Measurements from ENCODE around the gene PPARG. TPM values are rescaled to one million over a fixed set of nuclear protein-coding genes. Genes with fewer than 3 reads are reported as not detected.

PPARG gene
- total and polyA plus RNA-seq, 2 of the 8 experiments (the other 6 are each of a cell fraction or from before 2014, with no cell fraction given) = 0.06 TPM; not detected in 1

- H3K18ac ChIP-seq (ENCODE audit: extremely low read depth, low read length) = no peak overlapping the region
- H4K91ac ChIP-seq (replicated peaks; ENCODE audit: insufficient read length, low read length) = no peak overlapping the region
- FAIRE-seq (no peak), DNase-seq (ENCODE audit: low read depth in 1 of 2, low spot score in 2 of 2) (no peak)
- H2AFZ ChIP-seq (ENCODE audit: low read length) = no peak overlapping the region
- no peak overlapping the region; the same call in 1 of the 2 replicates for H4K8ac ChIP-seq (ENCODE audit: extremely low read depth, insufficient read depth, low read length)
- H3K4ac ChIP-seq (replicated peaks; ENCODE audit: insufficient read length, low read depth, low read length) = no peak overlapping the region
- H3K56ac ChIP-seq (replicated peaks; ENCODE audit: insufficient read length, low read depth, low read length) = no peak overlapping the region
- TF ChIP-seq SP1 (IDR thresholded peaks at IDR 0.05; ENCODE audit: low read depth, low read length) = no peak
- no peak for TF ChIP-seq BACH1 (IDR thresholded peaks at IDR 0.05; ENCODE audit: low read length)
- TF ChIP-seq POLR2A (IDR thresholded peaks at IDR 0.05; ENCODE audit: control extremely low read depth in 1 of 2, low read depth in 2 of 2, low read length in 2 of 2) = no peak
- no peak for TF ChIP-seq ATF2 (IDR thresholded peaks at IDR 0.05; ENCODE audit: low read length)
- no peak for TF ChIP-seq SIX5 (IDR thresholded peaks at IDR 0.05; ENCODE audit: low read depth, low read length)
- TF ChIP-seq KDM4A (IDR thresholded peaks at IDR 0.05; ENCODE audit: low read depth, low read length, severe bottlenecking) = no peak
- no peak for TF ChIP-seq CTCF (IDR thresholded peaks at IDR 0.05; ENCODE audit: control extremely low read depth in 1 of 3, insufficient read depth in 1 of 3, low read depth in 1 of 3, low read length in 3 of 3)
- TF ChIP-seq BRCA1 (IDR thresholded peaks at IDR 0.05; ENCODE audit: low read depth, low read length) = no peak
- no peak for TF ChIP-seq POU5F1 (IDR thresholded peaks at IDR 0.05; ENCODE audit: low read depth, low read length)
- no peak overlapping the region for H4K5ac ChIP-seq (ENCODE audit: insufficient read length, low read depth, low read length)
- no peak overlapping the region for H2BK120ac ChIP-seq (replicated peaks; ENCODE audit: low read depth, low read length)
- 87% methylated on average over 4 of the region's 4 CpGs; no CpG with 5 or more reads in 1 of the 2 experiments for WGBS, 2 experiments (ENCODE audit: extremely low coverage in 1 of 2, insufficient coverage in 1 of 2, insufficient read length in 1 of 2, insufficient replicate concordance in 2 of 2, low coverage in 1 of 2, low lambda C conversion rate in 2 of 2, missing lambda C conversion rate in 1 of 2)
- ChIA-PET POLR2A (ENCODE audit: partially characterized antibody) (no interaction called here), CTCF (ENCODE audit: partially characterized antibody) (interaction anchor here (0.7 to 0.9 kb wide), 3 partner anchors 11 to 343 kb away, joined by 3 to 4 read pairs (median 3); no protein-coding TSS in a partner anchor)
- no peak overlapping the region for H2BK5ac ChIP-seq (ENCODE audit: low read depth, low read length)
- no peak overlapping the region for H2BK20ac ChIP-seq (ENCODE audit: low read length)
- H3K27me3 ChIP-seq (replicated peaks in 1 of 4; ENCODE audit: control insufficient read depth in 3 of 4, extremely low read depth in 1 of 4, insufficient read depth in 3 of 4, low read length in 3 of 4) = peaks cover 0 to 2% (median 0%) of the 10 kb centered on the region in 4 experiments; a peak in 1 of 7 replicates
- H3K23me2 ChIP-seq (ENCODE audit: low read depth, low read length) = no peaks in the 10 kb centered on the region
- H3K14ac ChIP-seq (ENCODE audit: insufficient read length) = no peak overlapping the region
- no peak overlapping the region for H3K4me2 ChIP-seq (ENCODE audit: insufficient read depth in 1 of 2, low read depth in 2 of 2, low read length in 2 of 2)
- no peaks in the 10 kb centered on the region for H3K79me1 ChIP-seq (ENCODE audit: low read depth, low read length)
- H3K36me3 ChIP-seq (ENCODE audit: control insufficient read depth in 2 of 4, insufficient read depth in 4 of 4, low read length in 3 of 4) = no peaks in the 10 kb centered on the region; a peak in 1 of 8 replicates
- no peaks in the 10 kb centered on the region for H3K79me2 ChIP-seq (ENCODE audit: control insufficient read depth in 1 of 2, insufficient read depth in 2 of 2, low read length in 2 of 2)
- H3K27ac ChIP-seq (ENCODE audit: low read depth, low read length) = no peak overlapping the region
- no peak overlapping the region for H2BK15ac ChIP-seq (ENCODE audit: low read length)
- H3K4me3 ChIP-seq (ENCODE audit: extremely low read depth in 1 of 4, insufficient read depth in 2 of 4, low read depth in 3 of 4, low read length in 4 of 4) = no peak overlapping the region
- H3K4me1 ChIP-seq (replicated peaks in 1 of 4; ENCODE audit: control insufficient read depth in 3 of 4, insufficient read depth in 4 of 4, low read length in 3 of 4) = peaks cover 0 to 7% (median 5%) of the 10 kb centered on the region in 4 experiments; a peak in 5 of 7 replicates
- no peaks in the 10 kb centered on the region for H4K20me1 ChIP-seq (replicated peaks in 1 of 2; ENCODE audit: control insufficient read depth in 1 of 2, insufficient read depth in 2 of 2, low read length in 2 of 2)
- no peak overlapping the region for H3K9ac ChIP-seq (replicated peaks in 1 of 4; ENCODE audit: extremely low read depth in 1 of 4, low read depth in 3 of 4, low read length in 3 of 4)
- no peaks in the 10 kb centered on the region for H3K9me3 ChIP-seq (ENCODE audit: insufficient read depth in 2 of 2, low read depth in 1 of 2, low read length in 1 of 2)
- no peak overlapping the region for H2AK5ac ChIP-seq (ENCODE audit: low read depth, low read length)
- H3K23ac ChIP-seq (ENCODE audit: insufficient read length) = no peak overlapping the region
- no peak overlapping the region for H2BK12ac ChIP-seq (ENCODE audit: low read depth, low read length)
These were observed 158.2 kb downstream of the PPARG start for GRCh38 chr3:12447075-12447474.
